Ovary (tissue), 3 donors: Measurements from ENCODE around the gene P3H2.

Source experiments
- CTCF ChIP-seq, 3 donors: fragments of 450-650 bp in 2 of 3; fragments of 200-600 bp in 1 of 3; IDR thresholded peaks; one replicate each; pipeline versions ENCODE4 v1.5.1 to v1.8.0; 2016 to 2022; ENCODE audit warnings: antibody characterized with exemption in 3 of 3, mild to moderate bottlenecking in 1 of 3
- POLR2A ChIP-seq: fragments of 450-650 bp; IDR thresholded peaks from one replicate; pipeline ENCODE4 v1.6.1; 2017; ENCODE audit warnings: antibody characterized with exemption, mild to moderate bottlenecking, moderate library complexity
- donor health status: DM: no; HTN: no; CAD: no.

GRCh38 chr3:189978753-189979152, 141.9 kb downstream of the P3H2 start:
- TF ChIP-seq CTCF (IDR thresholded peaks at IDR 0.05) (no peak), POLR2A (no peak)
